ENCODE data around the gene TRPM7.

DNA sequence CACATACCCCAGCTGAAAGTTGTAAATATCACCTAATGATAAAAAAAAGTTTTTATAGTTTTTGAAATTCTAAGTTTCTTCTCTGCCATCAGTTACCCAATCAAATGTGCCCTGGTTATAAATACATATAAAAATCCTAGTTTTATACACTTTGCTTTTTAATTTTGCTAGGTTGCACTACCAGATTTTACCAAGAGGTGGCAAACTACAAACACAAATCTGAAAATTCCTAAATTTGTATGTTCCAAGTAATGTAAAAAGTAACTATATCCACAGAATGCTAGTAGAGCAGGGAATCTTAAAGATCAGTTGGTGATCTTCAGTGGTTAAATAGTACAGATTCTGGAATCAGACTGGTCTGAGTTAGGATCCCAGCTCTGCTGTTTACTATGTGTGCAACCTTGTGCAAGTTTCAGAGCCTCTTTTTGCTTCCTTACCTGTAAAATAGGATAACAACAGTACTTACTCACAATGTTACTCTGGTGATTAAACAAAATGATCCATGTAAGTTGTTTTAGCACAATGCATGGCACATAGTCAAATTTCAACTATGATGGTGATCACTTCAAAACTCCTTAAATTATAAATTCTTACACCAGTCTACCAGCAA is 11.0 kb downstream of the TRPM7 start:
- no peak for TF ChIP-seq CTCF (IDR thresholded peaks at IDR 0.05)
- no peak for TF ChIP-seq POLR2A (IDR thresholded peaks at IDR 0.05)

All from lower leg skin (tissue), 3 donors.